Urinary bladder (tissue), 4 donors: Measurements from ENCODE around the gene CPLX3. TPM values are rescaled to one million over a fixed set of nuclear protein-coding genes. Genes with fewer than 3 reads are reported as not detected.

Experiments used
- DNase-seq: peaks from one replicate; pipeline ENCODE4 v3.0.0-alpha.2; 2015; ENCODE audit errors: extremely low spot score
- H3K27ac ChIP-seq: one replicate; pipeline ENCODE4 v1.5.1; 2013; ENCODE audit warnings: low read depth, mild to moderate bottlenecking, moderate library complexity
- H3K36me3 ChIP-seq: one replicate; pipeline ENCODE4 v1.6.1; 2013; ENCODE audit warnings: mild to moderate bottlenecking, moderate library complexity; ENCODE audit not compliant: insufficient read depth
- H3K4me1 ChIP-seq: one replicate; pipeline ENCODE4 v1.6.1; 2013; ENCODE audit warnings: mild to moderate bottlenecking, moderate library complexity; ENCODE audit not compliant: insufficient read depth
- H3K4me3 ChIP-seq: one replicate; pipeline ENCODE4 v1.5.1; 2013; ENCODE audit warnings: low read depth, low read length
- WGBS: extraction: QIAGEN DNeasy Blood & Tissue Kit; methylation state at CpG from one replicate; pipeline ENCODE4 v1.1.7; 2013; 5-methylcytosine and 5-hydroxymethylcytosine counted together
- polyA plus RNA-seq: library from polyadenylated mRNA; stranded (reverse); fragments of 200-250 nt; gene quantifications from one replicate; pipeline ENCODE4 v1.2.3, GENCODE V29; 2013
- total RNA-seq: library from RNA; depleted of rRNA; stranded (reverse); fragments of >200 nt; gene quantifications from one replicate; pipeline ENCODE4 v1.2.3, GENCODE V29; 2014
- donor health status: healthy with polysubstance abuse.
- donor health status: healthy.

CPLX3 gene
- total and polyA plus RNA-seq, 2 donors, result 0.22 TPM; not detected in 1

- H3K27ac ChIP-seq, result peak overlapping the region; percentile 84
- no peaks in the 10 kb centered on the region for H3K4me1 ChIP-seq
- no peak overlapping the region for H3K4me3 ChIP-seq
- WGBS, result 49% methylated on average over 12 of the region's 12 CpGs
- peaks cover 7% of the 10 kb centered on the region for H3K36me3 ChIP-seq
- DNase-seq, result no peak
These were observed 17.5 kb downstream of the CPLX3 start for GRCh38 chr15:74843891-74844299.

- peaks cover 5% of the 10 kb centered on the region for H3K36me3 ChIP-seq
- 75% methylated on average over 12 of the region's 12 CpGs for WGBS
- DNase-seq, result no peak
- no peak overlapping the region for H3K4me3 ChIP-seq
- H3K4me1 ChIP-seq, result no peaks in the 10 kb centered on the region
- no peak overlapping the region for H3K27ac ChIP-seq
These were observed 18.1 kb downstream of the CPLX3 start for GRCh38 chr15:74844319-74845207.

- no peak overlapping the region for H3K4me3 ChIP-seq
- 78% methylated on average over 5 of the region's 5 CpGs for WGBS
- no peaks in the 10 kb centered on the region for H3K4me1 ChIP-seq
- H3K27ac ChIP-seq, result no peak overlapping the region
- H3K36me3 ChIP-seq, result peaks cover 4% of the 10 kb centered on the region
- DNase-seq, result no peak
These were observed 18.8 kb downstream of the CPLX3 start for GRCh38 chr15:74845208-74845568.

GRCh38 chr15:74845581-74845980 is 19.2 kb downstream of the CPLX3 start:
- no peak for DNase-seq
- 82% methylated on average over 4 of the region's 4 CpGs for WGBS
- Histone ChIP-seq H3K36me3 (peaks cover 4% of the 10 kb centered on the region), H3K27ac (no peak overlapping the region), H3K4me3 (no peak overlapping the region), H3K4me1 (no peaks in the 10 kb centered on the region)

GRCh38 chr15:74847432-74847831 is 21.0 kb downstream of the CPLX3 start:
- Histone ChIP-seq H3K36me3 (peaks cover 10% of the 10 kb centered on the region), H3K27ac (no peak overlapping the region), H3K4me3 (no peak overlapping the region), H3K4me1 (no peaks in the 10 kb centered on the region)
- 86% methylated on average over 3 of the region's 3 CpGs for WGBS
- DNase-seq, result no peak

- Histone ChIP-seq H3K27ac (no peak overlapping the region), H3K4me1 (no peaks in the 10 kb centered on the region), H3K4me3 (no peak overlapping the region), H3K36me3 (peaks cover 10% of the 10 kb centered on the region)
- DNase-seq, result no peak
- 95% methylated on average over 4 of the region's 4 CpGs for WGBS
These were observed 24.0 kb downstream of the CPLX3 start for GRCh38 chr15:74850393-74850792.

GRCh38 chr15:74851960-74852359 is 25.5 kb downstream of the CPLX3 start:
- Histone ChIP-seq H3K4me1 (no peaks in the 10 kb centered on the region), H3K27ac (no peak overlapping the region), H3K4me3 (no peak overlapping the region), H3K36me3 (peaks cover 10% of the 10 kb centered on the region)
- 93% methylated on average over 7 of the region's 7 CpGs for WGBS
- no peak for DNase-seq

GRCh38 chr15:74854453-74855022 is 28.1 kb downstream of the CPLX3 start:
- Histone ChIP-seq H3K36me3 (peaks cover 10% of the 10 kb centered on the region), H3K4me3 (no peak overlapping the region), H3K27ac (no peak overlapping the region), H3K4me1 (no peaks in the 10 kb centered on the region)
- WGBS, result 94% methylated on average over 13 of the region's 13 CpGs
- no peak for DNase-seq

GRCh38 chr15:74855857-74856256 is 29.4 kb downstream of the CPLX3 start:
- no peak overlapping the region for H3K27ac ChIP-seq
- no peaks in the 10 kb centered on the region for H3K4me1 ChIP-seq
- WGBS, result 98% methylated on average over 2 of the region's 2 CpGs
- no peak overlapping the region for H3K4me3 ChIP-seq
- DNase-seq, result no peak
- peaks cover 10% of the 10 kb centered on the region for H3K36me3 ChIP-seq

- H3K4me3 ChIP-seq, result no peak overlapping the region
- no peak overlapping the region for H3K27ac ChIP-seq
- H3K4me1 ChIP-seq, result no peaks in the 10 kb centered on the region
- WGBS, result 98% methylated on average over 1 of the region's 1 CpG
- H3K36me3 ChIP-seq, result peaks cover 8% of the 10 kb centered on the region
- DNase-seq, result no peak
These were observed 30.1 kb downstream of the CPLX3 start for GRCh38 chr15:74856537-74856936.

GRCh38 chr15:74857082-74857655 is 30.7 kb downstream of the CPLX3 start:
- WGBS, result 63% methylated on average over 5 of the region's 5 CpGs
- Histone ChIP-seq H3K27ac (no peak overlapping the region), H3K4me1 (no peaks in the 10 kb centered on the region), H3K36me3 (peaks cover 4% of the 10 kb centered on the region), H3K4me3 (no peak overlapping the region)
- DNase-seq, result no peak

GRCh38 chr15:74857671-74858368 is 31.4 kb downstream of the CPLX3 start:
- Histone ChIP-seq H3K4me3 (no peak overlapping the region), H3K27ac (no peak overlapping the region), H3K36me3 (peaks cover 2% of the 10 kb centered on the region), H3K4me1 (no peaks in the 10 kb centered on the region)
- no peak for DNase-seq
- 53% methylated on average over 9 of the region's 9 CpGs for WGBS

- WGBS, result 68% methylated on average over 4 of the region's 4 CpGs
- H3K4me3 ChIP-seq, result no peak overlapping the region
- H3K4me1 ChIP-seq, result no peaks in the 10 kb centered on the region
These were observed 31.9 kb downstream of the CPLX3 start for GRCh38 chr15:74858369-74858740.

More at GRCh38 chr15:74858369-74858740, 31.9 kb downstream of the CPLX3 start:
- DNase-seq, result no peak
- Histone ChIP-seq H3K27ac (no peak overlapping the region), H3K36me3 (peaks cover 2% of the 10 kb centered on the region)
